A549 (cell line): Measurements from ENCODE around the gene ZNF407. TPM values are rescaled to one million over a fixed set of nuclear protein-coding genes. Genes with fewer than 3 reads are reported as not detected.

ENCODE experiments used
- ATAC-seq, 2 experiments: fragments of 200-7000 bp in 1 of 2; fragments of >200 bp in 1 of 2; cut with Nextera tagmentation in 1 of 2; cut with Tn5 transposase in 1 of 2; 3 replicates each; pipeline versions ENCODE4 v1.8.0 to v1.9.1; 2018 to 2020; ENCODE audit warnings: mild to moderate bottlenecking in 1 of 2, moderate library complexity in 1 of 2
- CTCF ChIA-PET: fragments of 300-600 bp; sonication (Branson Sonifier 250); formaldehyde crosslinking; extraction: SDS; loops from one replicate; lab custom pipeline; 2021; ENCODE audit warnings: antibody characterized with exemption, inconsistent platforms; lab: Yijun Ruan, JAX
- POLR2A ChIA-PET: fragments of 350-600 bp; formaldehyde crosslinking; extraction: SDS; loops from one replicate; lab custom pipeline; 2021; ENCODE audit warnings: antibody characterized with exemption, inconsistent platforms; lab: Yijun Ruan, JAX
- DNase-seq, 2 experiments: peaks; one replicate each; pipeline versions ENCODE4 v3.0.0 to v3.0.0-alpha.2; 2011 to 2016; ENCODE audit warnings: low read depth in 1 of 2, low spot score in 1 of 2
- FAIRE-seq: peaks from 2 replicates; lab custom pipeline; 2011; peaks lifted over from hg19 to GRCh38; lab: Jason Lieb, UNC
- H3K27ac ChIP-seq, 2 experiments: fragments of >200 bp; sonication (Bioruptor Twin); formaldehyde crosslinking; 3 replicates each; pipeline ENCODE4 v1.5.1; 2016 to 2017
- H3K4me1 ChIP-seq: fragments of >200 bp; sonication (Bioruptor Twin); formaldehyde crosslinking; 3 replicates; pipeline ENCODE4 v1.6.1; 2016
- H3K4me2 ChIP-seq: fragments of >200 bp; sonication (Bioruptor Twin); formaldehyde crosslinking; 3 replicates; pipeline ENCODE4 v1.6.1; 2016
- H3K4me3 ChIP-seq: fragments of >200 bp; sonication (Bioruptor Twin); formaldehyde crosslinking; 3 replicates; pipeline ENCODE4 v1.5.1; 2016
- H3K9me3 ChIP-seq: fragments of >200 bp; sonication (Bioruptor Twin); formaldehyde crosslinking; 3 replicates; pipeline ENCODE4 v1.6.1; 2016
- CBX2 ChIP-seq: fragments of 200-600 bp; sonication (generic); IDR thresholded peaks from 2 replicates; pipeline ENCODE4 v1.6.1; 2016; ENCODE audit warnings: low read depth, mild to moderate bottlenecking, borderline replicate concordance
- CEBPB ChIP-seq, 2 experiments: fragments of >200 bp in 1 of 2; sonication (Bioruptor Twin) in 1 of 2; formaldehyde crosslinking in 1 of 2; IDR thresholded peaks; 2 replicates each; pipeline ENCODE4 v1.6.1; 2012 to 2016
- CHD4 ChIP-seq: fragments of 200-600 bp; sonication (generic); IDR thresholded peaks from 2 replicates; pipeline ENCODE4 v1.6.1; 2016; ENCODE audit warnings: antibody characterized with exemption, mild to moderate bottlenecking, borderline replicate concordance
- EP300 ChIP-seq, 2 experiments: fragments of >200 bp; sonication (Bioruptor Twin); formaldehyde crosslinking; IDR thresholded peaks; 2 replicates in 1 of 2; 3 replicates in 1 of 2; pipeline ENCODE4 v1.6.1; 2016 to 2017
- ESRRA ChIP-seq: fragments of 150-350 bp; IDR thresholded peaks from 2 replicates; pipeline ENCODE4 v1.6.1; 2014; ENCODE audit warnings: mild to moderate bottlenecking, low read length, borderline replicate concordance
- FOSB ChIP-seq: fragments of 250-450 bp; sonication (Bioruptor Pico); IDR thresholded peaks from 2 replicates; pipeline ENCODE4 v1.5.0; 2020; ENCODE audit warnings: mild to moderate bottlenecking, moderate library complexity
- FOSL2 ChIP-seq, 2 experiments: fragments of 450-650 bp in 1 of 2; fragments of >200 bp in 1 of 2; sonication (Bioruptor Twin) in 1 of 2; formaldehyde crosslinking; IDR thresholded peaks; 2 replicates each; pipeline versions ENCODE4 v1.5.0 to v1.6.1; 2016 to 2020; ENCODE audit warnings: mild to moderate bottlenecking in 1 of 2, moderate library complexity in 1 of 2
- HDAC2 ChIP-seq: fragments of 200-600 bp; sonication (generic); IDR thresholded peaks from 2 replicates; pipeline ENCODE4 v1.6.1; 2016
- HEYL ChIP-seq: fragments of 250-450 bp; sonication (Bioruptor Pico); IDR thresholded peaks from 2 replicates; pipeline ENCODE4 v1.8.0; 2021; ENCODE audit warnings: mild to moderate bottlenecking, moderate library complexity
- HOXA7 ChIP-seq: fragments of 250-450 bp; sonication (Bioruptor Pico); IDR thresholded peaks from 2 replicates; pipeline ENCODE4 v1.5.0; 2020; ENCODE audit warnings: mild to moderate bottlenecking, moderate library complexity
- KDM1A ChIP-seq: fragments of 200-600 bp; sonication (generic); IDR thresholded peaks from 2 replicates; pipeline ENCODE4 v1.6.1; 2016; ENCODE audit warnings: low read depth, mild to moderate bottlenecking
- MYC ChIP-seq: IDR thresholded peaks from 2 replicates; pipeline ENCODE4 v1.6.1; 2012; ENCODE audit warnings: mild to moderate bottlenecking, inconsistent platforms, low read length, improper control_type of control experiment, borderline replicate concordance
- NFE2L2 ChIP-seq: fragments of 150-350 bp; conservative IDR thresholded peaks from 2 replicates; pipeline ENCODE4 v1.6.1; 2014; ENCODE audit warnings: low read length
- NR3C1 ChIP-seq: fragments of >200 bp; sonication (Bioruptor Twin); formaldehyde crosslinking; IDR thresholded peaks from 3 replicates; pipeline ENCODE4 v1.6.1; 2017
- PHF8 ChIP-seq: fragments of 200-600 bp; sonication (generic); IDR thresholded peaks from 2 replicates; pipeline ENCODE4 v1.6.1; 2016; ENCODE audit warnings: low read depth, mild to moderate bottlenecking, antibody characterized with exemption, moderate library complexity, borderline replicate concordance
- POLR2AphosphoS2 ChIP-seq: conservative IDR thresholded peaks from 2 replicates; pipeline ENCODE4 v1.6.1; 2012; ENCODE audit warnings: low read length, improper control_type of control experiment, inconsistent platforms
- RAD21 ChIP-seq, 2 experiments: fragments of >200 bp in 1 of 2; sonication (Bioruptor Twin) in 1 of 2; formaldehyde crosslinking in 1 of 2; IDR thresholded peaks in 1 of 2; conservative IDR thresholded peaks in 1 of 2; 2 replicates in 1 of 2; 3 replicates in 1 of 2; pipeline ENCODE4 v1.6.1; 2012 to 2018; ENCODE audit warnings: inconsistent platforms in 1 of 2
- RFX5 ChIP-seq: fragments of 450-650 bp; IDR thresholded peaks from 2 replicates; pipeline ENCODE4 v1.7.1; 2014; ENCODE audit warnings: antibody characterized with exemption, mild to moderate bottlenecking, moderate library complexity
- RNF2 ChIP-seq: fragments of 200-600 bp; sonication (generic); IDR thresholded peaks from 2 replicates; pipeline ENCODE4 v1.6.1; 2016; ENCODE audit warnings: low read depth, mild to moderate bottlenecking, antibody characterized with exemption, moderate library complexity, borderline replicate concordance
- TFCP2L1 ChIP-seq: fragments of 250-450 bp; sonication (Bioruptor Pico); IDR thresholded peaks from 2 replicates; pipeline ENCODE4 v1.5.0; 2021; ENCODE audit warnings: mild to moderate bottlenecking
- ZFP36 ChIP-seq: fragments of 450-650 bp; IDR thresholded peaks from 2 replicates; pipeline ENCODE4 v1.6.1; 2014; ENCODE audit warnings: borderline replicate concordance; ENCODE audit not compliant: partially characterized antibody
- WGBS: methylation state at CpG from one replicate; pipeline ENCODE4 v1.1.6; 2017; ENCODE audit errors: missing lambda C conversion rate; 5-methylcytosine and 5-hydroxymethylcytosine counted together
- polyA plus RNA-seq, 4 experiments: library from polyadenylated mRNA; depleted of rRNA in 3 of 4; stranded (reverse); fragments of >200 nt; fragmentation: RNase III in 1 of 4; extraction: RNeasy Plus Mini Kit Qiagen cat#74134 plus additional on column Dnase treatment in 1 of 4; gene quantifications; 2 replicates in 3 of 4; 3 replicates in 1 of 4; pipeline ENCODE4 v1.2.3, GENCODE V29; 2011 to 2017
- TF ChIP-seq, protein P1 (sequence below): fragments of 150-350 bp; IDR thresholded peaks from 2 replicates; pipeline ENCODE4 v1.6.1; 2014; ENCODE audit warnings: low read depth, mild to moderate bottlenecking, low read length
- TF ChIP-seq, protein P2 (sequence below): IDR thresholded peaks from 2 replicates; pipeline ENCODE4 v1.6.1; 2012
- TF ChIP-seq, protein P3 (sequence below): fragments of 200-600 bp; sonication (generic); IDR thresholded peaks from 2 replicates; pipeline ENCODE4 v1.6.1; 2016; ENCODE audit warnings: antibody characterized with exemption, mild to moderate bottlenecking, moderate library complexity

The ZNF407 gene
- polyA plus RNA-seq, 2 of the 4 experiments (the other 2 are of a cell fraction): 2.5 to 3.0 TPM

DNA sequence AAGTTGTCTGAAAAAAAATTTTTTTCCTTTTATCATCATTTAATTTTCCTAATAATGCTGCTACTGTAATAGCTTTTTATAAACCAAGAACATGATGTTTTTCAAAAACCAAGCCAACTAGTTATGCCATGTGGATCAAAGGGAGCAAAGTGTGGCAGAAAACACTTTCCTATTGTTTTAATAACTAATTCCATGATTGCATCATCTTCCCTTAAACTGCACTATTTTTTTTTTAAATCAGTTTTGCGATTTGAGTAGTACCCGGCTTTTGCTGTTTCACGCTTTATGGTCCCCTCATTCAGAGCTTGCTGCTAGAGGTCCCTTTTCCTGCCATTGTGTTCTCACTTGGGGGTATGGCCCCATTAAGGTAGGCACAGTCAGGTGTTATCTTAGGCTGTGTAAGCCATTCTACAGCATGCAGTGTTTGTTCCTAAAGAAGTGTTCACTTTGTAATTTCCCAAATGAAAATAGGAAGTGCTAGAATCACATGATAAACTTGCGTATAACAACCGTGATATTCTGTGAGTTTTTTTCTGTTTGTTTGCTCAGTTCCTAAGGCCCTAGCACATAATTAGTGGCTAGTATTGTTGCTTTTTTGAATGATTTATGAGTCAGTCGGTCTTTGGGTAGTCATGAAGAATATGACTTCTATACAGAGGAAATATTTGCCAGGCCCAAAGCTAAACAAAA, 385.4 kb downstream of the ZNF407 start:
- DNase-seq: no peak
- Histone ChIP-seq H3K4me2 (no peak overlapping the region), H3K9me3 (no peaks in the 10 kb centered on the region), H3K27ac (no peak overlapping the region), H3K4me3 (no peak overlapping the region), H3K4me1 (no peaks in the 10 kb centered on the region)
- TF ChIP-seq RAD21 (conservative IDR thresholded peaks at IDR 0.05 in 1 of 2, IDR thresholded peaks at IDR 0.05 in 1 of 2) (no peak), RNF2 (no peak), KDM1A (no peak)
- CTCF ChIA-PET: no interaction called here
- WGBS: 88% methylated on average over 6 of the region's 6 CpGs
- ATAC-seq: no peak
- FAIRE-seq: no peak
- POLR2A ChIA-PET: no interaction called here

DNA sequence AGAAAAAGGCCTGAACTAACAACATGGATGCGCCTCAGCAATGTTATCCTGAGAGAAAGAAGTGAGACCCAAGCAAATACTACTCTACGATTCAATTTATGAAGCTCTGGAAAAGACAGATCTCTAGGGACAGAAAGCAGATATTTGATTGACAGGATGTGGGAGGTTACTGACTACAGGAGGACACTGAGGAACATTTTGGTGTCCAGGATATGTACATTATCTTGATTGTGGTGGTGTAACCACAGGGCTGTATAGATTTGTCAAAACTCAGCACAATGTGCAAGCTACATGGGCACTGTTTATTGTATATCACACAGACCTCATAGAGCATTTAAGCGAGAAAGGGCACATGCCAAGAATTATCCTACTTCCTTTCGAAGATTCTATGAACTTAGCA, 391.5 kb downstream of the ZNF407 start:
- H3K4me2 ChIP-seq: no peak overlapping the region
- no peak for ATAC-seq
- no peaks in the 10 kb centered on the region for H3K4me1 ChIP-seq
- no peaks in the 10 kb centered on the region for H3K9me3 ChIP-seq
- no peak overlapping the region for H3K27ac ChIP-seq
- ChIA-PET POLR2A (no interaction called here), CTCF (interaction anchor here (0.6 kb wide), 1 partner anchor 87 kb away, joined by 3 read pairs; no protein-coding TSS in a partner anchor)
- DNase-seq: no peak
- H3K4me3 ChIP-seq: no peak overlapping the region
- TF ChIP-seq HEYL (CRISPR knock-in tag) (no peak), CHD4 (no peak), FOSL2 (IDR thresholded peaks at IDR 0.05) (no peak), FOSL2 (CRISPR knock-in tag; IDR thresholded peaks at IDR 0.05) (no peak), MYC (no peak), PHF8 (no peak), NR3C1 (no peak), TFCP2L1 (CRISPR knock-in tag) (no peak), NFE2L2 (no peak), EP300 (IDR thresholded peaks at IDR 0.05) (no peak), CEBPB (IDR thresholded peaks at IDR 0.05) (no peak), HDAC2 (no peak), RFX5 (no peak), CBX2 (no peak), ZFP36 (no peak), RAD21 (conservative IDR thresholded peaks at IDR 0.05 in 1 of 2, IDR thresholded peaks at IDR 0.05 in 1 of 2) (no peak), ESRRA (no peak)
- TF ChIP-seq, protein P1, sequence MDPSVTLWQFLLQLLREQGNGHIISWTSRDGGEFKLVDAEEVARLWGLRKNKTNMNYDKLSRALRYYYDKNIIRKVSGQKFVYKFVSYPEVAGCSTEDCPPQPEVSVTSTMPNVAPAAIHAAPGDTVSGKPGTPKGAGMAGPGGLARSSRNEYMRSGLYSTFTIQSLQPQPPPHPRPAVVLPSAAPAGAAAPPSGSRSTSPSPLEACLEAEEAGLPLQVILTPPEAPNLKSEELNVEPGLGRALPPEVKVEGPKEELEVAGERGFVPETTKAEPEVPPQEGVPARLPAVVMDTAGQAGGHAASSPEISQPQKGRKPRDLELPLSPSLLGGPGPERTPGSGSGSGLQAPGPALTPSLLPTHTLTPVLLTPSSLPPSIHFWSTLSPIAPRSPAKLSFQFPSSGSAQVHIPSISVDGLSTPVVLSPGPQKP: no peak
- TF ChIP-seq, protein P2, sequence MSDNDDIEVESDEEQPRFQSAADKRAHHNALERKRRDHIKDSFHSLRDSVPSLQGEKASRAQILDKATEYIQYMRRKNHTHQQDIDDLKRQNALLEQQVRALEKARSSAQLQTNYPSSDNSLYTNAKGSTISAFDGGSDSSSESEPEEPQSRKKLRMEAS: no peak
- FAIRE-seq: no peak
- 93% methylated on average over 4 of the region's 4 CpGs for WGBS

DNA sequence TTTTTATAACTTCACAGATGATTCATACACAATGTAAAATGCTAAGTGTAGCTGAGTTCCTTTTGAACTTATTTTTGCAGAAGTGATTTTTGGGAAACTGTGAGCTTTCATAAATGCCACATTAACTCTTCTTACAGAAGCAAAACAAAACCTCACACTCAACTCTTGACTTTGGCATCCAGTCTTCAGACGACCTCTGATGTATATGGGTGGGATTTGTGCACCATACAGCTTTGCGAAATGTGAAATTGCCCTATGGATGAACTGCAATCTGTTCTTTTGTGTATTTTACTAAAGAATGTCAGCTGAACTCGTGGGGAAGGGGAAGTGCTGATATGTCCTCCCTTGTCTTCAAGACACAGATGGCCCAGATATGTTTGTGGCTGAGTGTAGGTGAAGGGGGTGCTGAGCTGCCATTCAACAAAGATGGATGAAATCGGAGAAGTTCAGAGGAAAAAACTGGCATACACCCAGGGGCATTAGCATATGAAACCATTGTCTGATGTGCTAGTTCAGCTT, 393.0 kb downstream of the ZNF407 start:
- ATAC-seq: no peak

More for the DNA sequence above, 393.0 kb downstream of the ZNF407 start:
- H3K4me1 ChIP-seq: no peaks in the 10 kb centered on the region
- H3K9me3 ChIP-seq: no peaks in the 10 kb centered on the region
- ChIA-PET POLR2A (no interaction called here), CTCF (interaction anchor here (0.9 kb wide), 1 partner anchor 27 kb away, joined by 5 read pairs; no protein-coding TSS in a partner anchor)
- DNase-seq: no peak
- TF ChIP-seq, protein P3, sequence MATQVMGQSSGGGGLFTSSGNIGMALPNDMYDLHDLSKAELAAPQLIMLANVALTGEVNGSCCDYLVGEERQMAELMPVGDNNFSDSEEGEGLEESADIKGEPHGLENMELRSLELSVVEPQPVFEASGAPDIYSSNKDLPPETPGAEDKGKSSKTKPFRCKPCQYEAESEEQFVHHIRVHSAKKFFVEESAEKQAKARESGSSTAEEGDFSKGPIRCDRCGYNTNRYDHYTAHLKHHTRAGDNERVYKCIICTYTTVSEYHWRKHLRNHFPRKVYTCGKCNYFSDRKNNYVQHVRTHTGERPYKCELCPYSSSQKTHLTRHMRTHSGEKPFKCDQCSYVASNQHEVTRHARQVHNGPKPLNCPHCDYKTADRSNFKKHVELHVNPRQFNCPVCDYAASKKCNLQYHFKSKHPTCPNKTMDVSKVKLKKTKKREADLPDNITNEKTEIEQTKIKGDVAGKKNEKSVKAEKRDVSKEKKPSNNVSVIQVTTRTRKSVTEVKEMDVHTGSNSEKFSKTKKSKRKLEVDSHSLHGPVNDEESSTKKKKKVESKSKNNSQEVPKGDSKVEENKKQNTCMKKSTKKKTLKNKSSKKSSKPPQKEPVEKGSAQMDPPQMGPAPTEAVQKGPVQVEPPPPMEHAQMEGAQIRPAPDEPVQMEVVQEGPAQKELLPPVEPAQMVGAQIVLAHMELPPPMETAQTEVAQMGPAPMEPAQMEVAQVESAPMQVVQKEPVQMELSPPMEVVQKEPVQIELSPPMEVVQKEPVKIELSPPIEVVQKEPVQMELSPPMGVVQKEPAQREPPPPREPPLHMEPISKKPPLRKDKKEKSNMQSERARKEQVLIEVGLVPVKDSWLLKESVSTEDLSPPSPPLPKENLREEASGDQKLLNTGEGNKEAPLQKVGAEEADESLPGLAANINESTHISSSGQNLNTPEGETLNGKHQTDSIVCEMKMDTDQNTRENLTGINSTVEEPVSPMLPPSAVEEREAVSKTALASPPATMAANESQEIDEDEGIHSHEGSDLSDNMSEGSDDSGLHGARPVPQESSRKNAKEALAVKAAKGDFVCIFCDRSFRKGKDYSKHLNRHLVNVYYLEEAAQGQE: no peak
- TF ChIP-seq POLR2AphosphoS2: no peak
- TF ChIP-seq CBX2: no peak
- TF ChIP-seq NFE2L2: no peak
- TF ChIP-seq FOSB (CRISPR knock-in tag): no peak
- TF ChIP-seq HOXA7 (CRISPR knock-in tag): no peak
- no peak for TF ChIP-seq HEYL (CRISPR knock-in tag)
- FAIRE-seq: no peak
- no peak overlapping the region for H3K27ac ChIP-seq
- H3K4me2 ChIP-seq: no peak overlapping the region
- WGBS: 65% methylated on average over 4 of the region's 4 CpGs
- H3K4me3 ChIP-seq: no peak overlapping the region
